ENCODE data around the gene CYCS.

- TF ChIP-seq EP300 (IDR thresholded peaks at IDR 0.05) (no peak), POLR2A (IDR thresholded peaks at IDR 0.05) (no peak)
Observed at GRCh38 chr7:25143763-25144162, 18.7 kb upstream of the CYCS start.
